H1 (cell line): ENCODE results near the gene RUNX1. TPM values are rescaled to one million over a fixed set of nuclear protein-coding genes. Genes with fewer than 3 reads are reported as not detected.

Source experiments
- CTCF ChIA-PET: fragments of 300-600 bp; sonication (Branson Sonifier 250); formaldehyde crosslinking; loops from one replicate; lab custom pipeline; 2021; ENCODE audit not compliant: partially characterized antibody; lab: Charles Lee
- POLR2A ChIA-PET: fragments of 300-600 bp; sonication (Branson Sonifier 250); formaldehyde crosslinking; loops from one replicate; lab custom pipeline; 2021; ENCODE audit warnings: inconsistent platforms; ENCODE audit not compliant: partially characterized antibody; lab: Charles Lee
- DNase-seq, 2 experiments: peaks; one replicate each; pipeline versions ENCODE4 v3.0.0 to v3.0.0-alpha.2; 2010 to 2022; ENCODE audit warnings: low spot score in 2 of 2, low read depth in 1 of 2, mixed read lengths in 1 of 2
- FAIRE-seq: peaks from 2 replicates; lab custom pipeline; 2011; peaks lifted over from hg19 to GRCh38; lab: Jason Lieb, UNC
- H2AFZ ChIP-seq: 2 replicates; pipeline ENCODE4 v1.8.1; 2012; ENCODE audit warnings: low read length, inconsistent platforms
- H2AK5ac ChIP-seq: 2 replicates; pipeline ENCODE4 v1.6.1; 2013; ENCODE audit warnings: low read depth, low read length
- H2BK120ac ChIP-seq: replicated peaks from 2 replicates; pipeline ENCODE3; 2013; ENCODE audit warnings: low read depth, low read length, inconsistent platforms
- H2BK12ac ChIP-seq: 2 replicates; pipeline ENCODE4 v1.6.1; 2013; ENCODE audit warnings: low read depth, low read length
- H2BK15ac ChIP-seq: 2 replicates; pipeline ENCODE4 v1.6.1; 2013; ENCODE audit warnings: low read length
- H2BK20ac ChIP-seq: 2 replicates; pipeline ENCODE4 v1.6.1; 2013; ENCODE audit warnings: low read length
- H2BK5ac ChIP-seq: 2 replicates; pipeline ENCODE4 v1.6.1; 2013; ENCODE audit warnings: low read depth, low read length
- H3K14ac ChIP-seq: 2 replicates; pipeline ENCODE4 v1.6.1; 2013; ENCODE audit warnings: inconsistent platforms; ENCODE audit not compliant: insufficient read length
- H3K18ac ChIP-seq: 2 replicates; pipeline ENCODE4 v1.6.1; 2013; ENCODE audit warnings: low read length; ENCODE audit errors: extremely low read depth
- H3K23ac ChIP-seq: 2 replicates; pipeline ENCODE4 v1.6.1; 2013; ENCODE audit warnings: inconsistent platforms; ENCODE audit not compliant: insufficient read length
- H3K23me2 ChIP-seq: 2 replicates; pipeline ENCODE4 v1.6.1; 2013; ENCODE audit warnings: low read depth, low read length
- H3K27ac ChIP-seq: 2 replicates; pipeline ENCODE4 v1.6.1; 2011; ENCODE audit warnings: low read depth, low read length, inconsistent platforms
- H3K27me3 ChIP-seq, 4 experiments: replicated peaks in 1 of 4; 1 replicate in 1 of 4; 2 replicates in 3 of 4; pipeline versions ENCODE4 v1.6.1 to v1.8.1; 2011 to 2013; ENCODE audit warnings: low read length in 3 of 4, mild to moderate bottlenecking in 3 of 4, inconsistent platforms in 2 of 4, mixed read lengths in 2 of 4, moderate library complexity in 1 of 4; ENCODE audit not compliant: control insufficient read depth in 3 of 4, insufficient read depth in 3 of 4; ENCODE audit errors: extremely low read depth in 1 of 4
- H3K36me3 ChIP-seq, 4 experiments: 2 replicates each; pipeline versions ENCODE4 v1.6.1 to v1.8.1; 2011 to 2013; ENCODE audit warnings: mild to moderate bottlenecking in 4 of 4, low read length in 3 of 4, moderate library complexity in 2 of 4, control low read depth in 1 of 4, inconsistent platforms in 1 of 4; ENCODE audit not compliant: insufficient read depth in 4 of 4, control insufficient read depth in 2 of 4
- H3K4ac ChIP-seq: replicated peaks from 2 replicates; pipeline ENCODE3; 2013; ENCODE audit warnings: low read length, low read depth, mixed read lengths, inconsistent platforms; ENCODE audit not compliant: insufficient read length
- H3K4me1 ChIP-seq, 4 experiments: replicated peaks in 1 of 4; 1 replicate in 1 of 4; 2 replicates in 3 of 4; pipeline versions ENCODE4 v1.6.1 to v1.8.1; 2011 to 2013; ENCODE audit warnings: low read length in 3 of 4, inconsistent platforms in 2 of 4, mixed read lengths in 1 of 4; ENCODE audit not compliant: insufficient read depth in 4 of 4, control insufficient read depth in 3 of 4
- H3K4me2 ChIP-seq, 2 experiments: 2 replicates each; pipeline versions ENCODE4 v1.6.1 to v1.8.1; 2011 to 2013; ENCODE audit warnings: low read depth in 2 of 2, low read length in 2 of 2, control low read depth in 1 of 2, inconsistent platforms in 1 of 2, mild to moderate bottlenecking in 1 of 2; ENCODE audit not compliant: insufficient read depth in 1 of 2
- H3K4me3 ChIP-seq, 4 experiments: fragments of 200-600, 300-600 bp in 1 of 4; sonication (generic), shearing (Covaris generic), sonication (Bioruptor Twin) in 1 of 4; 2 replicates each; pipeline versions ENCODE4 v1.5.1 to v1.8.1; 2011 to 2016; ENCODE audit warnings: low read length in 4 of 4, low read depth in 3 of 4, control low read depth in 2 of 4, inconsistent platforms in 2 of 4, mild to moderate bottlenecking in 2 of 4, mixed read lengths in 1 of 4, moderate library complexity in 1 of 4; ENCODE audit not compliant: insufficient read depth in 2 of 4; ENCODE audit errors: extremely low read depth in 1 of 4
- H3K56ac ChIP-seq: replicated peaks from 2 replicates; pipeline ENCODE3; 2013; ENCODE audit warnings: low read depth, mild to moderate bottlenecking, mixed read lengths, low read length, inconsistent platforms; ENCODE audit not compliant: insufficient read length
- H3K79me1 ChIP-seq: 2 replicates; pipeline ENCODE4 v1.6.1; 2013; ENCODE audit warnings: low read depth, low read length, control low read depth
- H3K79me2 ChIP-seq, 2 experiments: 2 replicates each; pipeline versions ENCODE4 v1.6.1 to v1.8.1; 2012 to 2013; ENCODE audit warnings: low read length in 2 of 2, mild to moderate bottlenecking in 2 of 2, inconsistent platforms in 1 of 2; ENCODE audit not compliant: insufficient read depth in 2 of 2, control insufficient read depth in 1 of 2
- H3K9ac ChIP-seq, 4 experiments: replicated peaks in 1 of 4; 1 replicate in 1 of 4; 2 replicates in 3 of 4; pipeline versions ENCODE4 v1.6.1 to v1.8.1; 2011 to 2013; ENCODE audit warnings: low read depth in 3 of 4, low read length in 3 of 4, control low read depth in 2 of 4, mild to moderate bottlenecking in 2 of 4, moderate library complexity in 2 of 4, inconsistent platforms in 1 of 4; ENCODE audit errors: extremely low read depth in 1 of 4
- H3K9me3 ChIP-seq, 2 experiments: 2 replicates each; pipeline versions ENCODE4 v1.6.1 to v1.8.1; 2012 to 2013; ENCODE audit warnings: mild to moderate bottlenecking in 2 of 2, moderate library complexity in 2 of 2, control low read depth in 1 of 2, inconsistent platforms in 1 of 2, low read depth in 1 of 2, low read length in 1 of 2, mixed read lengths in 1 of 2; ENCODE audit not compliant: insufficient read depth in 2 of 2
- H4K20me1 ChIP-seq, 2 experiments: replicated peaks in 1 of 2; 2 replicates each; pipeline versions ENCODE3 to v1.8.1; 2011 to 2013; ENCODE audit warnings: inconsistent platforms in 2 of 2, low read length in 2 of 2, mild to moderate bottlenecking in 1 of 2; ENCODE audit not compliant: insufficient read depth in 2 of 2, control insufficient read depth in 1 of 2
- H4K5ac ChIP-seq: 2 replicates; pipeline ENCODE4 v1.6.1; 2013; ENCODE audit warnings: low read length, low read depth, mixed read lengths, inconsistent platforms; ENCODE audit not compliant: insufficient read length
- H4K8ac ChIP-seq: 2 replicates; pipeline ENCODE4 v1.8.0; 2013; ENCODE audit warnings: mild to moderate bottlenecking, moderate library complexity, low read length, inconsistent platforms; ENCODE audit not compliant: insufficient read depth; ENCODE audit errors: extremely low read depth
- H4K91ac ChIP-seq: replicated peaks from 2 replicates; pipeline ENCODE3; 2013; ENCODE audit warnings: low read length, mixed read lengths, inconsistent platforms; ENCODE audit not compliant: insufficient read length
- ATF2 ChIP-seq: IDR thresholded peaks from 2 replicates; pipeline ENCODE4 v1.6.1; 2012; ENCODE audit warnings: low read length, inconsistent platforms
- BACH1 ChIP-seq: IDR thresholded peaks from 2 replicates; pipeline ENCODE4 v1.6.1; 2012; ENCODE audit warnings: low read length, improper control_type of control experiment
- CHD1 ChIP-seq: IDR thresholded peaks from 2 replicates; pipeline ENCODE4 v1.6.1; 2012; ENCODE audit warnings: low read depth, low read length, improper control_type of control experiment
- EP300 ChIP-seq, 2 experiments: IDR thresholded peaks; 1 replicate in 1 of 2; 2 replicates in 1 of 2; pipeline ENCODE4 v1.6.1; 2011 to 2012; ENCODE audit warnings: low read depth in 2 of 2, low read length in 2 of 2, mild to moderate bottlenecking in 2 of 2, borderline replicate concordance in 1 of 2, inconsistent platforms in 1 of 2, moderate library complexity in 1 of 2
- EZH2 ChIP-seq: fragments of 200-600 bp; sonication (generic); IDR thresholded peaks from 2 replicates; pipeline ENCODE4 v1.7.1; 2012; ENCODE audit warnings: low read depth, mild to moderate bottlenecking, moderate library complexity, low read length, inconsistent platforms; ENCODE audit not compliant: severe bottlenecking
- FOSL1 ChIP-seq: IDR thresholded peaks from 2 replicates; pipeline ENCODE4 v1.6.1; 2011; ENCODE audit warnings: mild to moderate bottlenecking, low read depth, low read length, moderate library complexity; ENCODE audit not compliant: insufficient read depth
- KDM4A ChIP-seq: IDR thresholded peaks from one replicate; pipeline ENCODE4 v1.7.1; 2012; ENCODE audit warnings: low read depth, mild to moderate bottlenecking, moderate library complexity, low read length, inconsistent platforms; ENCODE audit not compliant: severe bottlenecking
- NRF1 ChIP-seq: IDR thresholded peaks from 2 replicates; pipeline ENCODE4 v1.6.1; 2011; ENCODE audit warnings: mild to moderate bottlenecking, low read depth, low read length, improper control_type of control experiment
- SRF ChIP-seq: IDR thresholded peaks from 2 replicates; pipeline ENCODE4 v1.6.1; 2011; ENCODE audit warnings: mild to moderate bottlenecking, low read depth, low read length, moderate library complexity
- SUZ12 ChIP-seq: fragments of 200-600 bp; sonication (generic); IDR thresholded peaks from 2 replicates; pipeline ENCODE4 v1.6.1; 2012; ENCODE audit warnings: mild to moderate bottlenecking, inconsistent platforms, low read length, moderate library complexity, mixed read lengths
- USF2 ChIP-seq: IDR thresholded peaks from 2 replicates; pipeline ENCODE4 v1.6.1; 2011; ENCODE audit warnings: low read length, improper control_type of control experiment
- WGBS, 2 experiments: shearing (Covaris generic) in 1 of 2; methylation state at CpG; one replicate each; pipeline versions ENCODE4 v1.1.6 to v1.1.7; 2013 to 2015; ENCODE audit warnings: low lambda C conversion rate in 2 of 2, mixed read lengths in 2 of 2, inconsistent platforms in 1 of 2, low coverage in 1 of 2, missing lambda C conversion rate in 1 of 2; ENCODE audit not compliant: insufficient replicate concordance in 2 of 2, insufficient coverage in 1 of 2, insufficient read length in 1 of 2; ENCODE audit errors: extremely low coverage in 1 of 2, missing lambda C conversion rate in 1 of 2; 5-methylcytosine and 5-hydroxymethylcytosine counted together
- polyA plus RNA-seq, 7 experiments: library from polyadenylated mRNA; depleted of rRNA in 3 of 7; stranded (reverse) in 5 of 7; unstranded in 2 of 7; fragments of >200 nt in 5 of 7; fragments of 200-250 nt in 2 of 7; gene quantifications; 1 replicate in 5 of 7; 2 replicates in 1 of 7; 4 replicates in 1 of 7; pipeline versions ENCODE4 v1.2.1 to v1.2.3, GENCODE V29; 2011 to 2013; ENCODE audit warnings: missing spikeins in 2 of 7, mixed read lengths in 2 of 7
- total RNA-seq: library from RNA; stranded (reverse); fragmentation: NEBNext Ultra II Directional; extraction: Animal tissue kit (Norgen Biotek cat#: 25700); gene quantifications from 2 replicates; pipeline ENCODE4 v1.2.1, GENCODE V29; 2021

The RUNX1 gene
- total and polyA plus RNA-seq, 2 of the 8 experiments (the other 6 are each of a cell fraction or from before 2014, with no cell fraction given) = 0.20 to 0.60 TPM

GRCh38 chr21:34795175-34795547, 253.9 kb downstream of the RUNX1 start:
- no peaks in the 10 kb centered on the region for H3K79me1 ChIP-seq
- H3K56ac ChIP-seq = no peak overlapping the region
- no peaks in the 10 kb centered on the region for H3K36me3 ChIP-seq
- peak overlapping the region; percentile 40; the same call in 1 of the 2 replicates for H2BK15ac ChIP-seq
- no peak overlapping the region for H3K4ac ChIP-seq
- no peaks in the 10 kb centered on the region for H3K79me2 ChIP-seq
- no peak overlapping the region for H3K23ac ChIP-seq
- H2BK5ac ChIP-seq = no peak overlapping the region
- H3K4me1 ChIP-seq = peaks cover 0 to 3% (median under 1%) of the 10 kb centered on the region in 4 experiments; a peak in 3 of 7 replicates
- H3K18ac ChIP-seq = no peak overlapping the region
- H3K9ac ChIP-seq = no peak overlapping the region
- DNase-seq (no peak), FAIRE-seq (no peak)
- H2BK120ac ChIP-seq = no peak overlapping the region
- H2BK20ac ChIP-seq = no peak overlapping the region
- 90% methylated on average over 5 of the region's 5 CpGs; no CpG with 5 or more reads in 1 of the 2 experiments for WGBS, 2 experiments
- CTCF ChIA-PET = interaction anchor here (0.6 to 1.6 kb wide), 4 partner anchors 18 to 124 kb away, joined by 3 to 4 read pairs (median 3); no protein-coding TSS in a partner anchor
- no peak overlapping the region for H4K5ac ChIP-seq
- no peak overlapping the region for H4K8ac ChIP-seq
- H3K4me2 ChIP-seq = no peak overlapping the region
- no peak overlapping the region for H3K27ac ChIP-seq
- no peaks in the 10 kb centered on the region for H3K27me3 ChIP-seq
- no peak overlapping the region for H4K91ac ChIP-seq
- POLR2A ChIA-PET = interaction anchor here (1.0 kb wide), 1 partner anchor 95 kb away, joined by 3 read pairs; no protein-coding TSS in a partner anchor
- no peaks in the 10 kb centered on the region for H4K20me1 ChIP-seq
- no peaks in the 10 kb centered on the region for H3K23me2 ChIP-seq
- H3K9me3 ChIP-seq = no peaks in the 10 kb centered on the region
- H2BK12ac ChIP-seq = no peak overlapping the region
- no peak overlapping the region for H2AK5ac ChIP-seq
- H3K4me3 ChIP-seq = no peak overlapping the region
- H3K14ac ChIP-seq = no peak overlapping the region
- H2AFZ ChIP-seq = peak overlapping the region; percentile 38; the same call in 1 of the 2 replicates
- no peak for TF ChIP-seq CHD1
- TF ChIP-seq EP300 (IDR thresholded peaks at IDR 0.05; ENCODE audit: borderline replicate concordance in 1 of 2, low read depth in 2 of 2, low read length in 2 of 2) = no peak
- TF ChIP-seq USF2 = no peak
- no peak for TF ChIP-seq SRF
- TF ChIP-seq EZH2 = no peak
- TF ChIP-seq FOSL1 = no peak
- TF ChIP-seq BACH1 = no peak
- TF ChIP-seq SUZ12 = no peak
- TF ChIP-seq ATF2 = no peak
- TF ChIP-seq KDM4A = no peak
- TF ChIP-seq NRF1 = no peak
